Fibroblast of mammary gland (primary cell): Measurements from ENCODE around the gene SORCS1.

Source experiments
- DNase-seq: peaks from one replicate; pipeline ENCODE4 v3.0.0-alpha.2; 2010; ENCODE audit warnings: low read depth
- H3K4me3 ChIP-seq: 2 replicates; pipeline ENCODE4 v1.5.1; 2011; ENCODE audit warnings: low read depth, mild to moderate bottlenecking, low read length, moderate library complexity; ENCODE audit not compliant: control insufficient read depth
- TF ChIP-seq, protein P1 (sequence below): conservative IDR thresholded peaks from 2 replicates; pipeline ENCODE4 v1.5.1; 2011; ENCODE audit warnings: low read depth, low read length, inconsistent platforms; ENCODE audit not compliant: control insufficient read depth, insufficient read depth

Gene SORCS1

DNA sequence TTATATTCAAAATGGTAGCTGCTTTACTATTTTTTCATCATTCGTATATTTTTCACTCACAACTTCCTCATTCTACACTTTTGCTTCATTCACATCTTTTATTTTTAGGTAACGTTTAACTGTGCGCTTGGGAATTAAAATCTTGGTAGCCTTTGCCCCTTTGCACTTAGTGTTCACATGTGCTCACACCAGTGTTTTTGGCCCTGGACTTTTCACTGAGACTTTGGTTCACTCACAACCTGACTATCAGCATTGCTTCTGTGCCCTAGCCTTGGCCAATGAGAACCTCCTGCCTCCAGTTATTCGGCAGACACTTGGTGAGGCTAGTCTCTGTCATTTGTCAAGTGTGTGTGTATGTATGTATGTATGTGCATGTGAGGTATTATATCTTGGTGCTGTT, 596.9 kb downstream of the SORCS1 start:
- H3K4me3 ChIP-seq = no peak overlapping the region
- TF ChIP-seq, protein P1, sequence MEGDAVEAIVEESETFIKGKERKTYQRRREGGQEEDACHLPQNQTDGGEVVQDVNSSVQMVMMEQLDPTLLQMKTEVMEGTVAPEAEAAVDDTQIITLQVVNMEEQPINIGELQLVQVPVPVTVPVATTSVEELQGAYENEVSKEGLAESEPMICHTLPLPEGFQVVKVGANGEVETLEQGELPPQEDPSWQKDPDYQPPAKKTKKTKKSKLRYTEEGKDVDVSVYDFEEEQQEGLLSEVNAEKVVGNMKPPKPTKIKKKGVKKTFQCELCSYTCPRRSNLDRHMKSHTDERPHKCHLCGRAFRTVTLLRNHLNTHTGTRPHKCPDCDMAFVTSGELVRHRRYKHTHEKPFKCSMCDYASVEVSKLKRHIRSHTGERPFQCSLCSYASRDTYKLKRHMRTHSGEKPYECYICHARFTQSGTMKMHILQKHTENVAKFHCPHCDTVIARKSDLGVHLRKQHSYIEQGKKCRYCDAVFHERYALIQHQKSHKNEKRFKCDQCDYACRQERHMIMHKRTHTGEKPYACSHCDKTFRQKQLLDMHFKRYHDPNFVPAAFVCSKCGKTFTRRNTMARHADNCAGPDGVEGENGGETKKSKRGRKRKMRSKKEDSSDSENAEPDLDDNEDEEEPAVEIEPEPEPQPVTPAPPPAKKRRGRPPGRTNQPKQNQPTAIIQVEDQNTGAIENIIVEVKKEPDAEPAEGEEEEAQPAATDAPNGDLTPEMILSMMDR = no peak
- no peak for DNase-seq

DNA sequence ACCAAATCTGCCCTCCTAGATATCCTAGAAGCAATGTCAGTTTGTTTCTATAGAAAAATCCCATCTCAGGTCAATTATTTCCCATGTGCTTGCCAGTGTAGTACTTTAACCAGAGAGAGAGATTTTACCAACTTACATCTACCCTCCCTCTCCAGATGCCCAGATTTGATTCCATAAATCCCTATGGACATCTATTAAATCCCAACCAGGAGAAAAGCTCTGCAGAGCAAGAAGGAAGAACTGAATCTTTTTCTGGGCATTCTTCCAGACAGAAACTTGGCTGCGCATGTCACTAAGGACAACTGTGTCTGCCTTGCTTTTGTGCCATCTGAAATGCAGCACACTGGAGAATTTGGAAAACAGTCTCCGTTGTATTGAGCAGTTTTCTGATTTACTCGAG, 597.6 kb downstream of the SORCS1 start:
- no peak overlapping the region for H3K4me3 ChIP-seq
- TF ChIP-seq, protein P1 = no peak
- no peak for DNase-seq

DNA sequence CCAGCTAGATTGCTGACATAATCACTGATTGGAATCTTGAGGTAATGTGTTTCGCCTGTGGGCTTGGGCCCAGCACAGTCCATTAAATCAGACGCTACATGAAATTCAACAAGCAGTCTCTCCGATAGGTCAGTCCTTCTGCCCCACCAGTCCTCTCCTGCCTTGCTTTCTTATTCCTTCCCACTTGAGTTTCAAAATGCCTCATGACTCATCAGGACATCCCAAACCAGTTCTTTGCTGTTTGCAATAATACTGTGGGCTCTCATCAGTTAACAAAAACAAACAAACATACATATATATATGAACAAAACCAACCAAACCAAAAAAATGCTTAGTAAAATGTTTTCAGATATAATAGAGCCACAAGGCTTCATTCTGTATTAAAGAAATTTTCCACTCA, 599.0 kb downstream of the SORCS1 start:
- H3K4me3 ChIP-seq = no peak overlapping the region
- peak; percentile 79 for DNase-seq
- TF ChIP-seq, protein P1 = no peak

DNA sequence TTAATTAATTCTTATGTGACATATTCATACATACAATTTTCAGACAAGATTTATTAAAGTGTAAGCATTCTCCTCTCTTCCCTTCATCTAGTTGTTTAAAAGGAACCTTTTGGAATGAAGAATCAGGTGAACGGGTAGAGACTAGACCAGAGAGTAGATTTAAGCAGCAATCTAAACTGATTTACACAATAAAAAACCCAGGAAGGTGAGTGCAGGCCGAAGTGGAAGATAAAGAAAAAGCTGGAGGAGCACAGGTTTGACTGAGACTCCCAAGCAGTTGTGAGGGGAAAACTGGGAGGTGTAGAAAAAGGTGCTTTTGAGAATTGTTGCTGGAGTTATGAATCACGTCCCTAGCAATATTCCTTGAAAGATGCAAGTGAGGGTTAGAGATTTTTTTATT, 601.1 kb downstream of the SORCS1 start:
- TF ChIP-seq, protein P1 = no peak
- DNase-seq = no peak
- no peak overlapping the region for H3K4me3 ChIP-seq

DNA sequence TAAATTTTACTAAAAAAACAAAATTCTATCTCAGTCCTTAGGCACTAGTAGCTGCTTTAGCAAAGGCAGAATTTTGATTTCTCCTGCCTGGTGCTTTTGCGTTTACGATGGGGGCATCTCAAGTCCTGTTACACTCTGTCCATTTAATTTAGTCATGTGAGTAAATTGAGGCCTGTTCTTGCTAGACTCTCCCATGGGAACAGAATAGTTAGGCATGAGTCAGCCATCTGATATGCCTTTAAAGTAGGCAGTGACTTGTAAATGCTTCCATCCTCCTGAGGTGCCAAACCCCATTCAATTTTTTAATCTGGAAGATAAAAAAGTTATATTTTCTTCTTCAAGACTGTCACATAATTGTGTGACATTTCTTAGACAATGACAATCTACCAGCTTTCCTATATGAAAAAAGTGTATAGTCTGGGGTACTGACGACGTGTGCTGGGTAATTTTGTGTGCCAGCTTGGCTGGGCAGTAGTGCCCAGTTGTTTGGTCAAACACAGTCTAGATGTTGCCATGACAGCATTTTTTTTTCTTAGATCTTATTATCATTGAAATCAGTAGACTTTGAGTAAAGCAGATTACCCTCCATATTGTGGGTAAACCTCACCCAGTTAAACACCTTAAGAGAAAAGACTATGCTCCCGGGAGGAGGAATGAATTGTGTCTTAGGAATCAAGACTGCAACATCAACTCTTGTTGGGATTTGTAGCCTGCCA, 603.4 kb downstream of the SORCS1 start:
- TF ChIP-seq, protein P1 = no peak
- H3K4me3 ChIP-seq = no peak overlapping the region
- DNase-seq = peak; percentile 91

DNA sequence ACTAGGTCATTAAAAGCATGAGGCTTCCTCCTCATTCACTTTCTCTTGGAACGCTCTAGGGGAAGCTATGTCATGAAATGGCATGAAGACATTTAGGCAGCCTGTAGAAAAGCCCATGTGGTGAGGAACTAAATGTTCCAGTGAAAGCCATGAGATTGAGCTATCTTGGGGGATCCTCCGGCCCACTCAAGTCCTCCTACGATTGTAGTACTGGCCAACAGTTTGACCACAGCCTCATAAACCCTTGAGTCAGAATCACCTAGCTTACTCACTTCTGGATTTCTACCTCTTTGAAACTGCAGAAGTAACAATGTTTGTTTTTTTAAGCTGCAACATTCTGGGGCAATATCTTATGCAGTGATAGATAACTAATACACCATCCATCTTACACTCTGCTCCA, 605.1 kb downstream of the SORCS1 start:
- no peak overlapping the region for H3K4me3 ChIP-seq
- DNase-seq = peak; percentile 95
- TF ChIP-seq, protein P1 = no peak
